Fibroblast of the aortic adventitia (primary cell): Measurements from ENCODE around the gene SLC18A3. TPM values are rescaled to one million over a fixed set of nuclear protein-coding genes. Genes with fewer than 3 reads are reported as not detected.

Source experiments
- DNase-seq: peaks from one replicate; pipeline ENCODE4 v3.0.0-alpha.2; 2010; ENCODE audit warnings: low read depth
- H3K4me3 ChIP-seq: 2 replicates; pipeline ENCODE4 v1.5.1; 2011; ENCODE audit warnings: low read depth, mild to moderate bottlenecking, control low read depth, low read length, moderate library complexity
- CTCF ChIP-seq: IDR thresholded peaks from 2 replicates; pipeline ENCODE4 v1.5.1; 2011; ENCODE audit warnings: mild to moderate bottlenecking, low read length, control low read depth, inconsistent platforms; ENCODE audit not compliant: insufficient read depth
- total RNA-seq: library from RNA; depleted of rRNA; stranded (reverse); fragments of >200 nt; gene quantifications from 2 replicates; pipeline ENCODE4 v1.2.3, GENCODE V29; 2012; ENCODE audit warnings: low replicate concordance

The SLC18A3 gene
- total RNA-seq, 1 donor: not detected

GRCh38 chr10:49605216-49605938 lies 4.7 kb upstream of the SLC18A3 start:
- no peak for TF ChIP-seq CTCF
- DNase-seq: no peak
- H3K4me3 ChIP-seq: no peak overlapping the region

- no peak overlapping the region for H3K4me3 ChIP-seq
- TF ChIP-seq CTCF: no peak
- DNase-seq: no peak
Measured at GRCh38 chr10:49605939-49606509, 4.1 kb upstream of the SLC18A3 start.

DNA sequence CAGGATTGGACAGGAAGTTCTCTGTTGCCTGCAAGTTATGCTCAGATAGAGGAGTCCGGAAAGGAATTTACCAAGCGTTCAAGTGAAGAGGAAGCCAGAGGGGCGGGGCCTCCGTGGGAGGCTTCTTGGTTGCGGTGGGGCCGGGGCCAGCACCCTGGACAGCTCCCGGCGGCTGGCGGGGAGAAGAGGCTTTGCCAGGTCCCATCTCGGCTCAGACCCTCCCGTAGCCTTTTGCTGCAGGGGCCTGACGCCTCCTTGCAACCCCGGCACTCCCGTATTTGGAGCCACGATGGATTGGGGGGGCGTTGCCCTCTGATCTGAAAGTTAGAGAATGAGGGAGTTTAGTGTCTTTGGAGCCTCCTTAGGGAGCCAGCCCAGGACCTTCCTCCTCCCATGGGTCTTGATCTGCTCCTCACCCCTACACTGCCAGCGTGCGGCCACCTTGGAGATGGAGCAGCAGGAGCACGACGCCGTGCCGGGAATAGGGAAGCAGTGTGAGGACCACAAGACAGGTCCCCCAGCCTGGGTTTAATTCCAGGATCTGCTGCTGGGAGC lies 3.1 kb upstream of the SLC18A3 start:
- no peak for TF ChIP-seq CTCF
- H3K4me3 ChIP-seq: no peak overlapping the region
- peak; percentile 70 for DNase-seq

DNA sequence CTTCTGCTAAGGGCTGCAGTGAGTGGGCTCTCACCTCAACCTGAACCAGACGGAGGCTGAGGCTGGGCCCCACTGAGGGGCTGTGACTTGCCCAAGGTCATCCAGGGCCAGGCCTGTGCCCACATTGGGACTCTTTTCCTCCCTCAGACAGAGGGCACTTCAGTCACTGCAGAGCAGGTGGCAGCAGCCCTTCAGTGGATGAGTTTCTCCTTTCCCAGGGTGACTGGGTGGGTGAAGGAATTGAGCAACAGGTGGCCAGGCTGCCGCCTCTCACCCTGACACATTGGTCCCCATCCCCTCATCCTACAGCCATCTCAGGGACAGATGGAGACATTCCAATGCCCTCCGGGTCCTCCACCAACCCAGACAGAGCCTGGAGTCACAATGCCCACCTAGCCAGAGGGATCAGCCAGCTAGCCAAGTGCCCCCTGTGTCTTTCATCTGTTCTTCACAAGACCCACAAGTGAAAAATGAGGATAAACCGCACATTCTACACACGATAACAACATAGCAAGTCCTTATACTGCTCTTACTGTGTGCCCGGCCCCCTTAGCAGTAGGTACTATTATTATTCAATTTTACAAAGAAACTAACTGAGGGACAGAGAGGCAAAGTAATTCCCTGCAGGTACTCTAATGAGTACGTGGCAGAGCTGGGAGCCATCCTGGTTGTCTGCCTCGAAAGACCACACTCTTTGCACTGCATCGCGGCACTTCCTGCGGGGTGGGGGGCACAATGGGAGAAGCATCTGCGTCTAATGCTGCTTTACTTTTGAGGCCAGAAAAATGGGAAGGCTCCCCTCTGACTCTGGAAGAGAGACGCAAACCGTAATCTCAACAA lies 1.7 kb upstream of the SLC18A3 start:
- no peak for DNase-seq
- TF ChIP-seq CTCF: no peak
- H3K4me3 ChIP-seq: no peak overlapping the region

DNA sequence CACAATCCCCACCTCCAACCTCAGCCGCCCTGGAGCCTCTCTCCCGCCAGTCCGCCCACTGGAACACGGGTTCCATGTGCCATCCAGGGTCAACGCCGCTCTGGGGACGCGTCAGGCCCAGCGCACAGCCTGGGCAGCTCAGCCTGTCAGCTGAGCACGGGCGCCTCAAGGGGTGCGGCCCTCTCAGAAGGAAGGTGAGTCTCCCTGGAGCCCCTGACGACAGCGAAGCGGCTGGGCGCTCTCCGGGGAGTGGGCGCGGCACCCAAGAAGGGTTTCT lies 1.2 kb upstream of the SLC18A3 start:
- no peak for TF ChIP-seq CTCF
- no peak overlapping the region for H3K4me3 ChIP-seq
- no peak for DNase-seq

GRCh38 chr10:49609283-49610113 lies 612 bp upstream of the SLC18A3 start:
- DNase-seq: no peak
- TF ChIP-seq CTCF: no peak
- H3K4me3 ChIP-seq: no peak overlapping the region
